Stimulated activated CD8-positive, alpha-beta memory T cell treated with anti-CD3 and anti-CD28 coated beads, Interleukin-7, amount 100 ng/mL, for 48 hours (primary cell): ENCODE measurements around the gene SHPK.
"Not testable (repeated sequence)": the region's sequence is repeated elsewhere in the genome, so short reads cannot be mapped to it uniquely, and the experiment has no call there.

Experiments used
- DNase-seq, 2 donors: peaks; one replicate each; pipeline ENCODE4 v3.0.0-alpha.2; 2020; ENCODE audit warnings: low read depth in 1 of 2; ENCODE audit errors: extremely low read depth in 1 of 2

SHPK gene

GRCh38 chr17:3594051-3594800, 41.8 kb downstream of the SHPK start:
- no peak for DNase-seq

- no peak for DNase-seq
These were observed 42.7 kb downstream of the SHPK start for GRCh38 chr17:3593384-3593783.

GRCh38 chr17:3592216-3592860, 43.7 kb downstream of the SHPK start:
- no peak for DNase-seq

GRCh38 chr17:3590768-3591167, 45.3 kb downstream of the SHPK start:
- DNase-seq = no peak

GRCh38 chr17:3590231-3590630, 45.8 kb downstream of the SHPK start:
- no peak for DNase-seq

- no peak for DNase-seq
These were observed 46.3 kb downstream of the SHPK start for GRCh38 chr17:3589784-3590183.

GRCh38 chr17:3585826-3586225, 50.2 kb downstream of the SHPK start:
- DNase-seq = no peak

GRCh38 chr17:3583456-3583855, 52.6 kb downstream of the SHPK start:
- no peak for DNase-seq

GRCh38 chr17:3582915-3583314, 53.1 kb downstream of the SHPK start:
- DNase-seq = no peak

- not testable (repeated sequence) for DNase-seq
These were observed 57.4 kb downstream of the SHPK start for GRCh38 chr17:3578667-3579066.

GRCh38 chr17:3576970-3577369, 59.1 kb downstream of the SHPK start:
- DNase-seq = no peak

- DNase-seq = no peak
These were observed 60.5 kb downstream of the SHPK start for GRCh38 chr17:3575511-3575910.

GRCh38 chr17:3574231-3574630, 61.8 kb downstream of the SHPK start:
- no peak for DNase-seq

- DNase-seq = no peak
These were observed 62.6 kb downstream of the SHPK start for GRCh38 chr17:3573246-3574100.

GRCh38 chr17:3572231-3572630, 63.8 kb downstream of the SHPK start:
- DNase-seq = no peak

- no peak for DNase-seq
These were observed 64.8 kb downstream of the SHPK start for GRCh38 chr17:3571043-3571900.

GRCh38 chr17:3569534-3570137, 66.4 kb downstream of the SHPK start:
- DNase-seq = no peak

- DNase-seq = no peak
These were observed 69.5 kb downstream of the SHPK start for GRCh38 chr17:3566551-3566950.

GRCh38 chr17:3565143-3565542, 70.9 kb downstream of the SHPK start:
- no peak for DNase-seq

GRCh38 chr17:3564241-3564640, 71.8 kb downstream of the SHPK start:
- not testable (repeated sequence) for DNase-seq
